HepG2 (cell line): ENCODE data around the gene IL6ST. TPM values are rescaled to one million over a fixed set of nuclear protein-coding genes. Genes with fewer than 3 reads are reported as not detected.
A peak's percentile ranks its signal among the peaks of the same experiment; 100 is the strongest.

Experiments used
- ATF7 ChIP-seq, 2 experiments: fragments of 450-650 bp in 1 of 2; sonication (generic) in 1 of 2; formaldehyde crosslinking in 1 of 2; IDR thresholded peaks; 2 replicates each; pipeline versions ENCODE4 v1.4.0 to v1.6.1; 2016 to 2020; ENCODE audit warnings: antibody characterized with exemption in 1 of 2, mild to moderate bottlenecking in 1 of 2, missing genetic modification reagents in 1 of 2
- FOSL1 ChIP-seq: sonication (generic); formaldehyde crosslinking; IDR thresholded peaks from 2 replicates; pipeline ENCODE4 v1.9.0; 2021; ENCODE audit warnings: missing genetic modification reagents, borderline replicate concordance
- GTF3A ChIP-seq: sonication (generic); formaldehyde crosslinking; conservative IDR thresholded peaks from 2 replicates; pipeline ENCODE4 v1.4.0; 2020; ENCODE audit warnings: mild to moderate bottlenecking, missing genetic modification reagents
- GZF1 ChIP-seq: sonication (generic); formaldehyde crosslinking; IDR thresholded peaks from 2 replicates; pipeline ENCODE4 v1.5.1; 2020; ENCODE audit warnings: mild to moderate bottlenecking, missing genetic modification reagents
- IKZF4 ChIP-seq: sonication (generic); formaldehyde crosslinking; IDR thresholded peaks from 2 replicates; pipeline ENCODE4 v1.5.1; 2020; ENCODE audit warnings: borderline replicate concordance, mild to moderate bottlenecking, low read depth, missing genetic modification reagents; ENCODE audit errors: not compliant biosample characterization
- KLF12 ChIP-seq: sonication (generic); formaldehyde crosslinking; IDR thresholded peaks from 2 replicates; pipeline ENCODE4 v1.4.0; 2020; ENCODE audit warnings: missing genetic modification reagents, borderline replicate concordance
- LCORL ChIP-seq, 2 experiments: fragments of 450-650 bp in 1 of 2; sonication (generic) in 1 of 2; formaldehyde crosslinking in 1 of 2; IDR thresholded peaks; 2 replicates each; pipeline versions ENCODE4 v1.5.0 to v1.6.1; 2017 to 2020; ENCODE audit warnings: antibody characterized with exemption in 1 of 2, missing genetic modification reagents in 1 of 2
- NFATC3 ChIP-seq: sonication (generic); formaldehyde crosslinking; IDR thresholded peaks from 2 replicates; pipeline ENCODE4 v1.5.1; 2020; ENCODE audit warnings: mild to moderate bottlenecking, missing genetic modification reagents
- NFE2 ChIP-seq: sonication (generic); formaldehyde crosslinking; IDR thresholded peaks from 2 replicates; pipeline ENCODE4 v1.4.0; 2020; ENCODE audit warnings: missing genetic modification reagents
- SMC3 ChIP-seq: IDR thresholded peaks from 2 replicates; pipeline ENCODE4 v1.6.1; 2011; ENCODE audit warnings: low read length, improper control_type of control experiment
- SNAPC2 ChIP-seq: sonication (generic); formaldehyde crosslinking; IDR thresholded peaks from 2 replicates; pipeline ENCODE4 v1.8.1; 2022; ENCODE audit warnings: mild to moderate bottlenecking, missing genetic modification reagents
- ZFP82 ChIP-seq: sonication (generic); formaldehyde crosslinking; IDR thresholded peaks from 2 replicates; pipeline ENCODE4 v1.5.1; 2020; ENCODE audit warnings: mild to moderate bottlenecking, missing genetic modification reagents, borderline replicate concordance
- ZKSCAN1 ChIP-seq: fragments of 150-350 bp; IDR thresholded peaks from 2 replicates; pipeline ENCODE4 v1.6.1; 2014; ENCODE audit warnings: low read length
- ZKSCAN8 ChIP-seq: IDR thresholded peaks from 2 replicates; pipeline ENCODE4 v1.6.1; 2016; ENCODE audit warnings: borderline replicate concordance, missing genetic modification reagents, missing compliant biosample characterization
- ZMYM2 ChIP-seq: sonication (generic); formaldehyde crosslinking; IDR thresholded peaks from 2 replicates; pipeline ENCODE4 v1.8.0; 2022; ENCODE audit warnings: mild to moderate bottlenecking, missing genetic modification reagents
- ZMYM4 ChIP-seq: sonication (generic); formaldehyde crosslinking; IDR thresholded peaks from 2 replicates; pipeline ENCODE4 v1.8.1; 2023; ENCODE audit warnings: mild to moderate bottlenecking, missing genetic modification reagents
- ZNF124 ChIP-seq: sonication (generic); formaldehyde crosslinking; IDR thresholded peaks from 2 replicates; pipeline ENCODE4 v1.4.0; 2020; ENCODE audit warnings: missing genetic modification reagents
- ZNF17 ChIP-seq: sonication (generic); formaldehyde crosslinking; IDR thresholded peaks from 2 replicates; pipeline ENCODE4 v1.5.0; 2020; ENCODE audit warnings: mild to moderate bottlenecking, missing genetic modification reagents
- ZNF329 ChIP-seq: sonication (generic); formaldehyde crosslinking; IDR thresholded peaks from 2 replicates; pipeline ENCODE4 v1.9.0; 2021; ENCODE audit warnings: low read depth, mild to moderate bottlenecking, missing genetic modification reagents
- ZNF484 ChIP-seq: sonication (generic); formaldehyde crosslinking; IDR thresholded peaks from 2 replicates; pipeline ENCODE4 v1.5.1; 2020; ENCODE audit warnings: mild to moderate bottlenecking, low read depth, missing genetic modification reagents, borderline replicate concordance
- ZNF546 ChIP-seq: sonication (generic); formaldehyde crosslinking; conservative IDR thresholded peaks from 2 replicates; pipeline ENCODE4 v1.8.1; 2023; ENCODE audit warnings: mild to moderate bottlenecking, missing genetic modification reagents
- ZNF562 ChIP-seq: sonication (generic); formaldehyde crosslinking; IDR thresholded peaks from 2 replicates; pipeline ENCODE4 v1.8.0; 2022; ENCODE audit warnings: missing genetic modification reagents, borderline replicate concordance
- ZNF749 ChIP-seq: sonication (generic); formaldehyde crosslinking; IDR thresholded peaks from 2 replicates; pipeline ENCODE4 v1.8.0; 2022; ENCODE audit warnings: mild to moderate bottlenecking, missing genetic modification reagents, moderate library complexity, borderline replicate concordance
- polyA plus RNA-seq, 8 experiments: library from polyadenylated mRNA; depleted of rRNA in 3 of 8; stranded (reverse) in 7 of 8; unstranded in 1 of 8; fragments of >200 nt; fragmentation: Illumina TruSeq in 4 of 8; extraction: Trizol in 4 of 8; gene quantifications; 2 replicates each; pipeline versions ENCODE4 v1.2.1 to v1.2.3, GENCODE V29; 2011 to 2016; ENCODE audit warnings: low read depth in 4 of 8, missing spikeins in 1 of 8, mixed read lengths in 1 of 8; ENCODE audit not compliant: insufficient read depth in 1 of 8
- total RNA-seq, 5 experiments: library from RNA; depleted of rRNA; stranded (reverse); fragments of >200 nt; fragmentation: Illumina TruSeq; extraction: Trizol; gene quantifications; 2 replicates each; pipeline ENCODE4 v1.2.3, GENCODE V29; 2016; ENCODE audit warnings: low read depth in 1 of 5
- TF ChIP-seq, protein P1 (sequence below): sonication (generic); formaldehyde crosslinking; IDR thresholded peaks from 2 replicates; pipeline ENCODE4 v1.5.0; 2020; ENCODE audit warnings: mild to moderate bottlenecking, missing genetic modification reagents
- TF ChIP-seq, protein P2 (sequence below): sonication (generic); formaldehyde crosslinking; IDR thresholded peaks from 2 replicates; pipeline ENCODE4 v1.8.0; 2022; ENCODE audit warnings: mild to moderate bottlenecking, missing genetic modification reagents

IL6ST gene
- total and polyA plus RNA-seq, 2 of the 13 experiments (the other 11 are each of a cell fraction or from before 2014, with no cell fraction given), result 66.6 to 166 TPM

DNA sequence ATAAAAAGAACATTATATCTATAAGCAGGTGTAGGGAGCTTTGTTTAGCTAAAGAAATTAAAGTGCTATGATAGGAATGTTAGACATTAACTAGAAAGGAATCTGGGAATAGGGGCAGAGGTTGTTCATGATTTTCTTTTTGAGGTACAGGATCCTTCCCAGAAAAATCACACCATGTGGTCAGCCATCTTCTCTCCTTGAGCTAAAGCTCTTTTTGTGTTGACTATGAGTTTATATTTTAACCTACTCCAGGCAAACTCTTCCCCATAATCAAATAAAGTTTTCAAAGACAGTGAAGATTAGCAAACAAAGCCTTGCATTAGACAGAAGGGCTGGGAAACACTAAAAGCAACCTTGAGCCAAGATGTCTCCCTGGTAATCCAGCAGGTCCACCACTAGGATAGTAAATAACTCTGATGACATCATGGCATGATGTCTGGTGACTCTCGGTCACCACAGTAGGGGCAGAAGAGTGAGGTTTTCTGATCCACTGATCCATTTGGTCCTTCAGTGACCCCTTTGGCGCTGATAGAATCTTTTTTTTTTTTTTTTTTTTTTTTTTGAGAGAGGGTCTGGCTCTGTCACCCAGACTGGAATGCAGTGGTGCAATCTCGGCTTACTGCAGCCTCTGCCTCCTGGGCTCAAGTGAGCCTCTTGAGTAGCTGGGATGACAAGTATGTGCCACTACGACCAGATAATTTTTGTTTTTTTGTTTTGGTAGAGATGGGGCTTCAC is 30.6 kb upstream of the IL6ST start (continued):
- TF ChIP-seq, protein P1, sequence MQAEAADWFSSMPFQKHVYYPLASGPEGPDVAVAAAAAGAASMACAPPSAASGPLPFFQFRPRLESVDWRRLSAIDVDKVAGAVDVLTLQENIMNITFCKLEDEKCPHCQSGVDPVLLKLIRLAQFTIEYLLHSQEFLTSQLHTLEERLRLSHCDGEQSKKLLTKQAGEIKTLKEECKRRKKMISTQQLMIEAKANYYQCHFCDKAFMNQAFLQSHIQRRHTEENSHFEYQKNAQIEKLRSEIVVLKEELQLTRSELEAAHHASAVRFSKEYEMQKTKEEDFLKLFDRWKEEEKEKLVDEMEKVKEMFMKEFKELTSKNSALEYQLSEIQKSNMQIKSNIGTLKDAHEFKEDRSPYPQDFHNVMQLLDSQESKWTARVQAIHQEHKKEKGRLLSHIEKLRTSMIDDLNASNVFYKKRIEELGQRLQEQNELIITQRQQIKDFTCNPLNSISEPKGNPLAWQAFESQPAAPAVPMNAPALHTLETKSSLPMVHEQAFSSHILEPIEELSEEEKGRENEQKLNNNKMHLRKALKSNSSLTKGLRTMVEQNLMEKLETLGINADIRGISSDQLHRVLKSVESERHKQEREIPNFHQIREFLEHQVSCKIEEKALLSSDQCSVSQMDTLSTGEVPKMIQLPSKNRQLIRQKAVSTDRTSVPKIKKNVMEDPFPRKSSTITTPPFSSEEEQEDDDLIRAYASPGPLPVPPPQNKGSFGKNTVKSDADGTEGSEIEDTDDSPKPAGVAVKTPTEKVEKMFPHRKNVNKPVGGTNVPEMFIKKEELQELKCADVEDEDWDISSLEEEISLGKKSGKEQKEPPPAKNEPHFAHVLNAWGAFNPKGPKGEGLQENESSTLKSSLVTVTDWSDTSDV (CRISPR knock-in tag), result no peak
- no peak; the same call in 1 of the 2 replicates for TF ChIP-seq KLF12 (CRISPR knock-in tag)
- TF ChIP-seq LCORL (IDR thresholded peaks at IDR 0.05), result no peak
- TF ChIP-seq LCORL (CRISPR knock-in tag; IDR thresholded peaks at IDR 0.05), result no peak
- TF ChIP-seq GZF1 (CRISPR knock-in tag), result no peak
- no peak for TF ChIP-seq ZNF484 (CRISPR knock-in tag)
- no peak for TF ChIP-seq ZNF17 (CRISPR knock-in tag)
- TF ChIP-seq ZFP82, result no peak
- no peak for TF ChIP-seq ZKSCAN1
- TF ChIP-seq NFATC3 (CRISPR knock-in tag), result 0 out of 2 replicates have a peak, but pooled peaks have one; percentile 45
- TF ChIP-seq IKZF4 (CRISPR knock-in tag), result no peak
- no peak for TF ChIP-seq ZMYM2 (CRISPR knock-in tag)
- no peak for TF ChIP-seq GTF3A (CRISPR knock-in tag)
- TF ChIP-seq ZMYM4, result peak; percentile 72
- peak; percentile 65; the same call in 1 of the 2 replicates for TF ChIP-seq ZKSCAN8
- TF ChIP-seq ZNF749, result no peak
- no peak for TF ChIP-seq SNAPC2 (CRISPR knock-in tag)
- peak; percentile 95 for TF ChIP-seq ATF7 (IDR thresholded peaks at IDR 0.05)
- peak; percentile 69; the same call in 1 of the 2 replicates for TF ChIP-seq ATF7 (CRISPR knock-in tag; IDR thresholded peaks at IDR 0.05)
- no peak for TF ChIP-seq FOSL1
- no peak for TF ChIP-seq ZNF546
- peak; percentile 17; the same call in 1 of the 2 replicates for TF ChIP-seq SMC3
- TF ChIP-seq ZNF329 (CRISPR knock-in tag), result no peak
- TF ChIP-seq, protein P2, sequence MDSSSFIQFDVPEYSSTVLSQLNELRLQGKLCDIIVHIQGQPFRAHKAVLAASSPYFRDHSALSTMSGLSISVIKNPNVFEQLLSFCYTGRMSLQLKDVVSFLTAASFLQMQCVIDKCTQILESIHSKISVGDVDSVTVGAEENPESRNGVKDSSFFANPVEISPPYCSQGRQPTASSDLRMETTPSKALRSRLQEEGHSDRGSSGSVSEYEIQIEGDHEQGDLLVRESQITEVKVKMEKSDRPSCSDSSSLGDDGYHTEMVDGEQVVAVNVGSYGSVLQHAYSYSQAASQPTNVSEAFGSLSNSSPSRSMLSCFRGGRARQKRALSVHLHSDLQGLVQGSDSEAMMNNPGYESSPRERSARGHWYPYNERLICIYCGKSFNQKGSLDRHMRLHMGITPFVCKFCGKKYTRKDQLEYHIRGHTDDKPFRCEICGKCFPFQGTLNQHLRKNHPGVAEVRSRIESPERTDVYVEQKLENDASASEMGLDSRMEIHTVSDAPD (CRISPR knock-in tag), result peak; percentile 23; the same call in 1 of the 2 replicates
- no peak for TF ChIP-seq NFE2 (CRISPR knock-in tag)
- TF ChIP-seq ZNF562 (CRISPR knock-in tag), result no peak
- no peak for TF ChIP-seq ZNF124 (CRISPR knock-in tag)
